Neural cell (in vitro differentiated cells): ENCODE results near the gene VARS1. TPM values are rescaled to one million over a fixed set of nuclear protein-coding genes. Genes with fewer than 3 reads are reported as not detected.

ENCODE experiments used
- H2AFZ ChIP-seq: fragments of 200-600, 300-800 bp; sonication (generic), shearing (Covaris generic); 2 replicates; pipeline ENCODE4 v1.6.0; 2014; ENCODE audit warnings: low read depth, mild to moderate bottlenecking, antibody characterized with exemption, low read length, moderate library complexity
- H3F3A ChIP-seq: fragments of 200-600 bp; shearing (Covaris generic); 2 replicates; pipeline ENCODE4 v1.6.1; 2016; ENCODE audit warnings: mild to moderate bottlenecking, moderate library complexity, mixed read lengths, antibody characterized with exemption, low read length; ENCODE audit not compliant: insufficient read depth, poor library complexity, severe bottlenecking
- H3K27ac ChIP-seq: fragments of 200-600, 300-800 bp; sonication (generic), shearing (Covaris generic); 2 replicates; pipeline ENCODE4 v1.5.1; 2014; ENCODE audit warnings: mild to moderate bottlenecking, low read length, moderate library complexity
- H3K27me3 ChIP-seq: fragments of 300-800, 200-600 bp; sonication (generic), shearing (Covaris generic); 2 replicates; pipeline ENCODE4 v1.6.0; 2014; ENCODE audit warnings: mild to moderate bottlenecking, low read depth, low read length, moderate library complexity; ENCODE audit not compliant: insufficient read depth
- H3K36me3 ChIP-seq: fragments of 300-800, 200-600 bp; sonication (generic), shearing (Covaris generic); 2 replicates; pipeline ENCODE4 v1.5.1; 2014; ENCODE audit warnings: mild to moderate bottlenecking, antibody characterized with exemption, low read length, moderate library complexity; ENCODE audit not compliant: insufficient read depth
- H3K4me2 ChIP-seq: fragments of 300-800, 200-600 bp; sonication (generic), shearing (Covaris generic); 2 replicates; pipeline ENCODE4 v1.6.0; 2014; ENCODE audit warnings: mild to moderate bottlenecking, low read length
- H3K4me3 ChIP-seq: fragments of 300-800, 200-600 bp; sonication (generic), shearing (Covaris generic); 2 replicates; pipeline ENCODE4 v1.5.1; 2014; ENCODE audit warnings: mild to moderate bottlenecking, low read length, moderate library complexity
- H3K79me2 ChIP-seq: fragments of 200-600 bp; shearing (Covaris generic); replicated peaks from 2 replicates; pipeline ENCODE4 v1.6.0; 2014; ENCODE audit warnings: mild to moderate bottlenecking, low read length, moderate library complexity; ENCODE audit not compliant: insufficient read depth
- H3K9ac ChIP-seq: fragments of 300-800, 200-600 bp; sonication (generic), shearing (Covaris generic); 2 replicates; pipeline ENCODE4 v1.6.1; 2016; ENCODE audit warnings: mild to moderate bottlenecking, low read length, mixed read lengths
- H3K9me2 ChIP-seq: fragments of 200-600 bp; shearing (Covaris generic); 2 replicates; pipeline ENCODE4 v1.6.1; 2016; ENCODE audit warnings: mild to moderate bottlenecking, low read length, mixed read lengths; ENCODE audit not compliant: insufficient read depth
- H3K9me3 ChIP-seq: fragments of 200-600, 300-800 bp; sonication (generic), shearing (Covaris generic); 2 replicates; pipeline ENCODE4 v1.6.1; 2016; ENCODE audit warnings: mild to moderate bottlenecking, mixed run types, low read length, moderate library complexity, mixed read lengths
- H4K20me1 ChIP-seq: fragments of 200-600 bp; shearing (Covaris generic); 2 replicates; pipeline ENCODE4 v1.6.1; 2016; ENCODE audit warnings: mild to moderate bottlenecking, mixed run types; ENCODE audit not compliant: insufficient read depth
- CTCF ChIP-seq: fragments of 450-650 bp; IDR thresholded peaks from 2 replicates; pipeline ENCODE4 v1.5.1; 2014; ENCODE audit warnings: antibody characterized with exemption, mild to moderate bottlenecking, moderate library complexity; ENCODE audit not compliant: poor library complexity, severe bottlenecking
- EP300 ChIP-seq: fragments of 450-650 bp; conservative IDR thresholded peaks from 2 replicates; pipeline ENCODE4 v1.6.1; 2014; ENCODE audit warnings: antibody characterized with exemption, mild to moderate bottlenecking, moderate library complexity; ENCODE audit not compliant: poor library complexity, severe bottlenecking
- EZH2 ChIP-seq: fragments of 200-600, 300-800 bp; shearing (Covaris generic), sonication (generic); IDR thresholded peaks from 2 replicates; pipeline ENCODE4 v1.6.1; 2014; ENCODE audit warnings: antibody characterized with exemption, low read length, borderline replicate concordance, mild to moderate bottlenecking; ENCODE audit not compliant: insufficient read depth, poor library complexity, severe bottlenecking
- MXI1 ChIP-seq: fragments of 450-650 bp; conservative IDR thresholded peaks from 2 replicates; pipeline ENCODE4 v1.6.1; 2014; ENCODE audit warnings: antibody characterized with exemption, mild to moderate bottlenecking; ENCODE audit not compliant: poor library complexity, severe bottlenecking
- POLR2AphosphoS5 ChIP-seq: IDR thresholded peaks from 2 replicates; pipeline ENCODE4 v1.6.1; 2012
- RAD21 ChIP-seq: fragments of 450-650 bp; conservative IDR thresholded peaks from 2 replicates; pipeline ENCODE4 v1.6.1; 2014; ENCODE audit warnings: antibody characterized with exemption, mild to moderate bottlenecking, moderate library complexity
- REST ChIP-seq: IDR thresholded peaks from 2 replicates; pipeline ENCODE4 v1.6.1; 2012; ENCODE audit warnings: borderline replicate concordance
- SMC3 ChIP-seq: fragments of 450-650 bp; conservative IDR thresholded peaks from 2 replicates; pipeline ENCODE4 v1.6.1; 2014; ENCODE audit warnings: antibody characterized with exemption, mild to moderate bottlenecking, moderate library complexity; ENCODE audit not compliant: poor library complexity
- TAF1 ChIP-seq: IDR thresholded peaks from 2 replicates; pipeline ENCODE4 v1.6.1; 2012; ENCODE audit warnings: low read depth
- polyA plus RNA-seq: library from polyadenylated mRNA; depleted of rRNA; stranded (reverse); fragments of >200 nt; gene quantifications from 2 replicates; pipeline ENCODE4 v1.2.3, GENCODE V29; 2014

VARS1 gene
- polyA plus RNA-seq, 1 donor from 2014 or later: 40.9 TPM

GRCh38 chr6:31776485-31776988 lies 19.0 kb downstream of the VARS1 start:
- peaks cover 5% of the 10 kb centered on the region for H3K36me3 ChIP-seq
- H3K9me3 ChIP-seq: no peaks in the 10 kb centered on the region
- TF ChIP-seq TAF1: no peak
- no peak for TF ChIP-seq EZH2
- TF ChIP-seq MXI1: no peak
- no peak for TF ChIP-seq CTCF
- TF ChIP-seq EP300: no peak
- no peak for TF ChIP-seq REST
- no peak for TF ChIP-seq SMC3
- TF ChIP-seq POLR2AphosphoS5: no peak
- no peak overlapping the region for H3K4me2 ChIP-seq
- no peaks in the 10 kb centered on the region for H3F3A ChIP-seq
- H3K27ac ChIP-seq: no peak overlapping the region
- H3K9ac ChIP-seq: no peak overlapping the region
- no peak overlapping the region for H2AFZ ChIP-seq
- H3K79me2 ChIP-seq: no peaks in the 10 kb centered on the region
- no peaks in the 10 kb centered on the region for H3K9me2 ChIP-seq
- no peaks in the 10 kb centered on the region for H4K20me1 ChIP-seq
- H3K4me3 ChIP-seq: no peak overlapping the region
- no peaks in the 10 kb centered on the region for H3K27me3 ChIP-seq

DNA sequence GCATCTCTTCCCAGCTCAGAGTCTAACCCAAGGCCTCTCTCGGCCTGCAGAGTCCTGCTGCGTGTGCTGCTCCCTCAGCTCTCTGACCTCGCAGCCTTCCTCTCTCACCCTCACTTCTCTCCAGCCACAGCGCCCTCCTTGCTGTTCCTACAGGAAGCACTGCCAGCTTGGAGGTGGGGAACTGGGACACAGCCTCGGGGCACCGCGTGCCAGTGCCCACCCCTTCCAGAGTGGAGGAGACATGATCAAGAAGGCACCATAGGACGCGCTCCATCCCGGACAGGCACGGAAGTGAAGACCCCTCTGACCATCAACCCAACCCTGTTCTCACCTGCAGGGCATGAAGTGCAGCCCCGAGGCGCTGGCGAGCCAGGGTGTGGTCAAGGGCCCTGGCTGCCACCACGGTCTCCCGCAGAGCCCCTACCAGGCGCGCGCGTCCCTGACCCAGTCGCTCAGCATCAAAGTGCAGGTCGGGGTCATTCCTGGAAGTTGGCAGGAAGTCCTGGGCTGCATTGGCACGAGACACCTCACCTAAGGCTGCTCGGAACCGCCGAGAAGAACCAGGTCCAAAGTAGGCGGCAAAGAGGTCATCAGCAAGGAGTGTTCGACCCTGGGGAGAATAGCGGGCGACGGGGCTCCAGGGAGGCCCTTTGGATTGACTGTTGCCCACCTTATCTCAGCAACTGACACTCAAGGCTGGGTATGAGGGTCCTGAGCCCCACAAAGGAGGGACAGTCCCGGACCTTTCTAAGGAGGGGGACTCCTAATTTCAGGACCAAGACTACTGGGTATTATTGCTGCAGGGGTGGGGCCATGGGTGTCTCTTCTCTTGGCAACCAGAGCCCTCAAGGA lies 19.7 kb downstream of the VARS1 start:
- Histone ChIP-seq H3K9me2 (no peaks in the 10 kb centered on the region), H3F3A (no peaks in the 10 kb centered on the region), H3K27ac (no peak overlapping the region), H3K4me3 (no peak overlapping the region), H3K9me3 (no peaks in the 10 kb centered on the region), H4K20me1 (no peaks in the 10 kb centered on the region), H3K27me3 (no peaks in the 10 kb centered on the region), H3K79me2 (no peaks in the 10 kb centered on the region), H3K4me2 (no peak overlapping the region), H3K36me3 (peaks cover 5% of the 10 kb centered on the region), H3K9ac (no peak overlapping the region), H2AFZ (no peak overlapping the region)
- no peak for TF ChIP-seq EZH2
- no peak for TF ChIP-seq SMC3
- no peak for TF ChIP-seq CTCF
- TF ChIP-seq MXI1: no peak
- no peak for TF ChIP-seq POLR2AphosphoS5
- TF ChIP-seq EP300: no peak
- no peak for TF ChIP-seq TAF1
- TF ChIP-seq RAD21: no peak
- TF ChIP-seq REST: no peak
